Spleen (tissue), 11 donors: ENCODE measurements around the gene FAM222A. TPM values are rescaled to one million over a fixed set of nuclear protein-coding genes. Genes with fewer than 3 reads are reported as not detected.
"Not testable (repeated sequence)": the region's sequence is repeated elsewhere in the genome, so short reads cannot be mapped to it uniquely, and the experiment has no call there.

Experiments
- DNase-seq: peaks from one replicate; pipeline ENCODE4 v3.0.0-alpha.2; 2020
- H3K27ac ChIP-seq, 8 donors: fragments of 200-600 bp; sonication (generic) in 7 of 8; 1 replicate in 4 of 8; 2 replicates in 4 of 8; pipeline versions ENCODE4 v1.5.0 to v1.8.0; 2016 to 2021; ENCODE audit warnings: inconsistent platforms in 4 of 8, mild to moderate bottlenecking in 4 of 8, moderate library complexity in 1 of 8
- H3K27me3 ChIP-seq, 7 donors: fragments of 200-600 bp; sonication (generic) in 6 of 7; replicated peaks in 1 of 7; 1 replicate in 4 of 7; 2 replicates in 3 of 7; pipeline versions ENCODE4 v1.5.0 to v1.8.0; 2016 to 2021; ENCODE audit warnings: inconsistent platforms in 3 of 7, mild to moderate bottlenecking in 1 of 7
- H3K36me3 ChIP-seq, 6 donors: fragments of 200-600 bp; sonication (generic) in 5 of 6; 1 replicate in 4 of 6; 2 replicates in 2 of 6; pipeline versions ENCODE4 v1.5.0 to v1.8.0; 2016 to 2021; ENCODE audit warnings: inconsistent platforms in 2 of 6
- H3K4me1 ChIP-seq, 6 donors: fragments of 200-600 bp; sonication (generic) in 5 of 6; 1 replicate in 3 of 6; 2 replicates in 3 of 6; pipeline versions ENCODE4 v1.5.0 to v1.8.0; 2016 to 2021; ENCODE audit warnings: inconsistent platforms in 3 of 6
- H3K4me3 ChIP-seq, 8 donors: fragments of 200-600 bp; sonication (generic) in 7 of 8; 1 replicate in 4 of 8; 2 replicates in 4 of 8; pipeline versions ENCODE4 v1.5.0 to v1.8.0; 2016 to 2021; ENCODE audit warnings: inconsistent platforms in 4 of 8, mild to moderate bottlenecking in 4 of 8, moderate library complexity in 2 of 8
- H3K9me3 ChIP-seq, 8 donors: fragments of 200-600 bp; sonication (generic) in 7 of 8; 1 replicate in 4 of 8; 2 replicates in 4 of 8; pipeline versions ENCODE4 v1.5.0 to v1.8.0; 2016 to 2021; ENCODE audit warnings: inconsistent platforms in 4 of 8
- POLR2A ChIP-seq, 3 donors: fragments of 450-650 bp; IDR thresholded peaks; one replicate each; pipeline ENCODE4 v1.5.1; 2017; ENCODE audit warnings: antibody characterized with exemption in 3 of 3, mild to moderate bottlenecking in 1 of 3
- POLR2AphosphoS5 ChIP-seq, 3 donors: sonication (generic); formaldehyde crosslinking; IDR thresholded peaks; one replicate each; pipeline ENCODE4 v1.5.1; 2017; ENCODE audit warnings: antibody characterized with exemption in 3 of 3
- WGBS, 5 donors: extraction: QIAGEN DNeasy Blood & Tissue Kit in 3 of 5; methylation state at CpG; one replicate each; pipeline versions ENCODE4 v1.1.5 to v1.1.7; 2013 to 2018; 5-methylcytosine and 5-hydroxymethylcytosine counted together
- intact Hi-C: fragments of 100-400 bp; cut with DNase I; formaldehyde crosslinking; loops from one replicate; pipeline ENCODE4 v1.15.0; 2023; ENCODE audit warnings: low total_unique reads
- polyA plus RNA-seq, 3 donors: library from polyadenylated mRNA; stranded (reverse); fragments of 200-250 nt; gene quantifications; one replicate each; pipeline ENCODE4 v1.2.1, GENCODE V29; 2013
- total RNA-seq, 7 donors: library from RNA; depleted of rRNA in 3 of 7; stranded (reverse); fragments of >200 nt in 3 of 7; fragmentation: NEBNext Ultra II Directional in 4 of 7; extraction: Animal tissue kit (Norgen Biotek cat#: 25700) in 4 of 7; gene quantifications; one replicate each; pipeline versions ENCODE4 v1.1.0 to v1.2.1, GENCODE V29; 2016 to 2021
- TF ChIP-seq, protein P1 (sequence below), 11 experiments: fragments of 200-600 bp in 7 of 11; fragments of 450-650 bp in 4 of 11; sonication (generic) in 4 of 11; IDR thresholded peaks in 8 of 11; conservative IDR thresholded peaks in 3 of 11; 1 replicate in 7 of 11; 2 replicates in 4 of 11; pipeline versions ENCODE4 v1.4.0 to v1.8.0; 2016 to 2021; ENCODE audit warnings: antibody characterized with exemption in 11 of 11, inconsistent platforms in 4 of 11, mild to moderate bottlenecking in 1 of 11
- donor health status: healthy with polysubstance abuse.
- donor health status: DM: no; HTN: no; CAD: no; lungs with moderate emphysema.
- donor health status: DM: no; HTN: no; CAD: no.
- donor health status: Bipolar disorder and iron deficiency.
- donor health status: healthy.
- donor health status: DM: no; HTN: no; CAD: no.
- donor health status: DM: yes; HTN: yes; CAD: no.

Gene FAM222A
- total and polyA plus RNA-seq, 10 donors, result 1.3 to 30.7 (median 16.8) TPM

GRCh38 chr12:109693653-109694600 lies 19.7 kb upstream of the FAM222A start:
- DNase-seq, result peak; percentile 19
- WGBS, 5 donors, result 53 to 59% (median 54%) methylated on average over 11 of the region's 11 CpGs
- peaks cover 0 to 20% (median 4%) of the 10 kb centered on the region in 7 donors for H3K27me3 ChIP-seq
- no peaks in the 10 kb centered on the region for H3K36me3 ChIP-seq
- TF ChIP-seq, protein P1, sequence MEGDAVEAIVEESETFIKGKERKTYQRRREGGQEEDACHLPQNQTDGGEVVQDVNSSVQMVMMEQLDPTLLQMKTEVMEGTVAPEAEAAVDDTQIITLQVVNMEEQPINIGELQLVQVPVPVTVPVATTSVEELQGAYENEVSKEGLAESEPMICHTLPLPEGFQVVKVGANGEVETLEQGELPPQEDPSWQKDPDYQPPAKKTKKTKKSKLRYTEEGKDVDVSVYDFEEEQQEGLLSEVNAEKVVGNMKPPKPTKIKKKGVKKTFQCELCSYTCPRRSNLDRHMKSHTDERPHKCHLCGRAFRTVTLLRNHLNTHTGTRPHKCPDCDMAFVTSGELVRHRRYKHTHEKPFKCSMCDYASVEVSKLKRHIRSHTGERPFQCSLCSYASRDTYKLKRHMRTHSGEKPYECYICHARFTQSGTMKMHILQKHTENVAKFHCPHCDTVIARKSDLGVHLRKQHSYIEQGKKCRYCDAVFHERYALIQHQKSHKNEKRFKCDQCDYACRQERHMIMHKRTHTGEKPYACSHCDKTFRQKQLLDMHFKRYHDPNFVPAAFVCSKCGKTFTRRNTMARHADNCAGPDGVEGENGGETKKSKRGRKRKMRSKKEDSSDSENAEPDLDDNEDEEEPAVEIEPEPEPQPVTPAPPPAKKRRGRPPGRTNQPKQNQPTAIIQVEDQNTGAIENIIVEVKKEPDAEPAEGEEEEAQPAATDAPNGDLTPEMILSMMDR (IDR thresholded peaks at IDR 0.05 in 8 of 11, conservative IDR thresholded peaks at IDR 0.05 in 3 of 11), result no peak
- no peak for TF ChIP-seq POLR2A (IDR thresholded peaks at IDR 0.05)
- TF ChIP-seq POLR2AphosphoS5 (IDR thresholded peaks at IDR 0.05), result no peak
- no peaks in the 10 kb centered on the region for H3K4me1 ChIP-seq
- no peaks in the 10 kb centered on the region for H3K9me3 ChIP-seq
- no peak overlapping the region for H3K4me3 ChIP-seq
- H3K27ac ChIP-seq, result no peak overlapping the region
- intact Hi-C loops, result no loop called here

DNA sequence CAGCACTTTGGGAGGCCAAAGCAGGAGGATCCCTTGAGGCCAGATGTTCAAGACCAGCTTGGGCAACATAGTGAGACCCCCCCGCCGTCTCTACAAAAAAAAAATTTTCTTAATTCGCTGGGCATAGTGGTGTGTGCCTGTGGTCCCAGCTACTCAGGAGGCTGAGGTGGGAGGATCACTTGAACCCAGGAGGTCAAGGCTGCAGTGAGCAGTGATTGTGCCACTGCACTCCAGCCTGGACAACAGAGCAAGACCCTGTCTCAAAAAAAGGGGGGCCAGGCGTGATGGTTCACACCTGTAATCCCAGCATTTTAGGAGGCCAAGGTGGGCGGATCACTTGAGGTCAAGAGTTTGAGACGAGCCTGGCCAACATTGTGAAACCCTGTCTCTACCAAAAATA lies 19.0 kb upstream of the FAM222A start:
- H3K4me3 ChIP-seq, H3K27ac ChIP-seq, H3K36me3 ChIP-seq, intact Hi-C loops, H3K9me3 ChIP-seq, H3K4me1 ChIP-seq: not testable (repeated sequence)
- H3K27me3 ChIP-seq, result peaks cover 0 to 20% (median 4%) of the 10 kb centered on the region in 7 donors
- DNase-seq, result peak; percentile 23
- WGBS, 5 donors, result 75 to 93% (median 76%) methylated on average over 6 of the region's 6 CpGs

DNA sequence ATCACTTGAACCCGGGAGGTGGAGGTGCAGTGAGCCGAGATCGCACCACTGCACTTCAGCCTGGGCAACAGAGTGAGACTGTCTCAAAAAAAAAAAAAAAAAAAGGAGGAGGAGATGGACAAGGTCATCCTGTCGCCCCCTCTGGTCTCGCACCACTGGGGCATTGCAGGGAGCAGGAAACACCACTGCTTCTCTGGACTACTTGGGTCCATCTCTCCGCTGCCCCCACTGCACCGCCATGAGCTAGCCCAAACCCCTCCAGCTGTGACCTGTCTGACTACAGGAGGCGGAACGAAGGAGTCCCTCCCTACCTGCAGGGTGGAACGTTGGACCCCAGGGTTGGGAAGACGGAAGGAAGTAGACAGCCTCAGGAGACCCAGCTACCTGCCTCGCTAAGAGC lies 18.2 kb upstream of the FAM222A start:
- no peaks in the 10 kb centered on the region for H3K9me3 ChIP-seq
- H3K36me3 ChIP-seq, result no peaks in the 10 kb centered on the region
- no peak overlapping the region for H3K27ac ChIP-seq
- peaks cover 0 to 20% (median 4%) of the 10 kb centered on the region in 7 donors for H3K27me3 ChIP-seq
- intact Hi-C loops, result no loop called here
- no peaks in the 10 kb centered on the region for H3K4me1 ChIP-seq
- TF ChIP-seq POLR2AphosphoS5 (IDR thresholded peaks at IDR 0.05) (no peak), POLR2A (IDR thresholded peaks at IDR 0.05) (no peak)
- TF ChIP-seq, protein P1 (IDR thresholded peaks at IDR 0.05 in 8 of 11, conservative IDR thresholded peaks at IDR 0.05 in 3 of 11), result no peak
- peak; percentile 37 for DNase-seq
- no peak overlapping the region for H3K4me3 ChIP-seq
- 81 to 91% (median 89%) methylated on average over 11 to 12 of the region's 12 CpGs for whole genome bisulfite sequencing, 5 donors

DNA sequence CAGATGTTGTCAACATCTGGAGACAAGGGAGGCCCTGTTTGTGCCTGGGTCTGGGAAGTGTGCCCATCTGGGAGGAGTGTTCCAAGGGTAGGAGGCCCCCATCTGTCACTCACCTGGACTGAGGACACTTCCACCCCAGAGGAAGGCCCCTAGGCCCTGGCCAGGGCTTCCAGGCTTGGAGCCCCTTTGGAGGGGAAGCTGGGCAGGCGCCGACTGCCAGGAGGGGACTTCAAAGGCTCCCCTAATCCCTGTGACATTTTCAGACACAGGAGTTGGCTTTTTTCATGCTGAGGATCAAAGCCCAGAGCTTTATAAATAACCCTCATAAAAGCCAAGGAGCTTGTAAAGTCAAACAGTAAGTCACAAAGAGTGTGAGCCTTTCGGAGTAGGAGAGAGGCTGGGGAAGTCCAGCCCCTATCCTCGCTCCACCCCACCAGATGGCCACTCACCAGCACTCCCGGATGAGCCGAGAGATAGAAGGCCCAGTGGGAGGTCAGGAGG lies 17.6 kb upstream of the FAM222A start:
- intact Hi-C loops, result no loop called here
- WGBS, 5 donors, result 58 to 77% (median 70%) methylated on average over 6 of the region's 6 CpGs
- H3K9me3 ChIP-seq, result no peaks in the 10 kb centered on the region
- no peak overlapping the region for H3K4me3 ChIP-seq
- no peaks in the 10 kb centered on the region for H3K36me3 ChIP-seq
- H3K27ac ChIP-seq, result no peak overlapping the region
- TF ChIP-seq POLR2A (IDR thresholded peaks at IDR 0.05) (no peak), POLR2AphosphoS5 (IDR thresholded peaks at IDR 0.05) (no peak)
- TF ChIP-seq, protein P1 (IDR thresholded peaks at IDR 0.05 in 8 of 11, conservative IDR thresholded peaks at IDR 0.05 in 3 of 11), result no peak
- no peaks in the 10 kb centered on the region for H3K4me1 ChIP-seq
- peaks cover 0 to 20% (median 4%) of the 10 kb centered on the region in 7 donors for H3K27me3 ChIP-seq
- peak; percentile 49 for DNase-seq
